HEK293 (cell line): ENCODE results near the gene ERCC3.
A peak's percentile ranks its signal among the peaks of the same experiment; 100 is the strongest.

Experiments used
- GFI1B ChIP-seq: fragments of 450-650 bp; formaldehyde crosslinking; IDR thresholded peaks from 2 replicates; pipeline ENCODE4 v1.5.1; 2016; ENCODE audit warnings: missing biosample characterization, missing genetic modification characterization
- GLI4 ChIP-seq: fragments of 450-650 bp; formaldehyde crosslinking; IDR thresholded peaks from 2 replicates; pipeline ENCODE4 v1.5.1; 2016; ENCODE audit warnings: missing biosample characterization, missing genetic modification characterization
- KLF16 ChIP-seq: fragments of 450-650 bp; formaldehyde crosslinking; IDR thresholded peaks from 2 replicates; pipeline ENCODE4 v1.5.1; 2017; ENCODE audit warnings: missing biosample characterization, missing genetic modification characterization
- KLF8 ChIP-seq: fragments of 450-650 bp; formaldehyde crosslinking; IDR thresholded peaks from 2 replicates; pipeline ENCODE4 v1.5.1; 2016; ENCODE audit warnings: missing biosample characterization, missing genetic modification characterization
- OSR2 ChIP-seq: fragments of 450-650 bp; formaldehyde crosslinking; IDR thresholded peaks from 2 replicates; pipeline ENCODE4 v1.5.1; 2016; ENCODE audit warnings: missing biosample characterization, missing genetic modification characterization
- REPIN1 ChIP-seq: fragments of 450-650 bp; formaldehyde crosslinking; IDR thresholded peaks from 2 replicates; pipeline ENCODE4 v1.5.1; 2017; ENCODE audit warnings: missing biosample characterization, missing genetic modification characterization, low read depth
- SALL2 ChIP-seq: fragments of 450-650 bp; formaldehyde crosslinking; IDR thresholded peaks from 2 replicates; pipeline ENCODE4 v1.5.0; 2017; ENCODE audit warnings: missing biosample characterization, mild to moderate bottlenecking, missing genetic modification characterization, borderline replicate concordance
- SCRT2 ChIP-seq: fragments of 450-650 bp; formaldehyde crosslinking; IDR thresholded peaks from 2 replicates; pipeline ENCODE4 v1.5.1; 2016; ENCODE audit warnings: missing biosample characterization, missing genetic modification characterization
- TCF7L2 ChIP-seq: IDR thresholded peaks from 2 replicates; pipeline ENCODE4 v1.6.1; 2011; ENCODE audit warnings: low read depth, mild to moderate bottlenecking, inconsistent platforms, low read length, moderate library complexity, borderline replicate concordance
- ZBTB21 ChIP-seq: fragments of 450-650 bp; formaldehyde crosslinking; IDR thresholded peaks from 2 replicates; pipeline ENCODE4 v1.5.1; 2017; ENCODE audit warnings: missing biosample characterization, missing genetic modification characterization
- ZFP3 ChIP-seq: fragments of 450-650 bp; formaldehyde crosslinking; IDR thresholded peaks from 2 replicates; pipeline ENCODE4 v1.5.1; 2016; ENCODE audit warnings: low read depth, missing biosample characterization, missing genetic modification characterization
- ZNF133 ChIP-seq: fragments of 450-650 bp; formaldehyde crosslinking; IDR thresholded peaks from 2 replicates; pipeline ENCODE4 v1.5.1; 2016; ENCODE audit warnings: missing biosample characterization, missing genetic modification characterization
- ZNF174 ChIP-seq: fragments of 450-650 bp; formaldehyde crosslinking; IDR thresholded peaks from 2 replicates; pipeline ENCODE4 v1.5.0; 2017; ENCODE audit warnings: missing biosample characterization, mild to moderate bottlenecking, missing genetic modification characterization
- ZNF19 ChIP-seq: fragments of 450-650 bp; formaldehyde crosslinking; IDR thresholded peaks from 2 replicates; pipeline ENCODE4; 2016; ENCODE audit warnings: missing biosample characterization, missing genetic modification characterization, low read depth
- ZNF223 ChIP-seq: fragments of 450-650 bp; formaldehyde crosslinking; IDR thresholded peaks from 2 replicates; pipeline ENCODE4 v1.5.1; 2016; ENCODE audit warnings: missing biosample characterization, missing genetic modification characterization
- ZNF23 ChIP-seq: fragments of 450-650 bp; formaldehyde crosslinking; IDR thresholded peaks from 2 replicates; pipeline ENCODE4 v1.5.1; 2016; ENCODE audit warnings: missing biosample characterization, missing genetic modification characterization, borderline replicate concordance
- ZNF24 ChIP-seq: fragments of 450-650 bp; formaldehyde crosslinking; IDR thresholded peaks from 2 replicates; pipeline ENCODE4 v1.5.1; 2016; ENCODE audit warnings: missing biosample characterization, missing genetic modification characterization
- ZNF391 ChIP-seq: fragments of 450-650 bp; formaldehyde crosslinking; IDR thresholded peaks from 2 replicates; pipeline ENCODE4 v1.5.1; 2016; ENCODE audit warnings: low read depth, missing biosample characterization, missing genetic modification characterization, borderline replicate concordance
- ZNF48 ChIP-seq: fragments of 450-650 bp; formaldehyde crosslinking; IDR thresholded peaks from 2 replicates; pipeline ENCODE4 v1.5.1; 2016; ENCODE audit warnings: missing biosample characterization, missing genetic modification characterization
- ZNF555 ChIP-seq: fragments of 450-650 bp; formaldehyde crosslinking; conservative IDR thresholded peaks from 2 replicates; pipeline ENCODE4 v1.5.1; 2017; ENCODE audit warnings: missing biosample characterization, mild to moderate bottlenecking, missing genetic modification characterization, inconsistent platforms
- ZNF600 ChIP-seq: fragments of 450-650 bp; formaldehyde crosslinking; IDR thresholded peaks from 2 replicates; pipeline ENCODE4 v1.5.1; 2016; ENCODE audit warnings: missing biosample characterization, missing genetic modification characterization
- ZNF610 ChIP-seq: fragments of 450-650 bp; formaldehyde crosslinking; IDR thresholded peaks from 2 replicates; pipeline ENCODE4 v1.5.1; 2016; ENCODE audit warnings: missing biosample characterization, missing genetic modification characterization, borderline replicate concordance
- ZNF776 ChIP-seq: fragments of 450-650 bp; formaldehyde crosslinking; IDR thresholded peaks from 2 replicates; pipeline ENCODE4 v1.5.0; 2017; ENCODE audit warnings: missing biosample characterization, missing genetic modification characterization, borderline replicate concordance
- ZNF777 ChIP-seq: fragments of 450-650 bp; formaldehyde crosslinking; IDR thresholded peaks from 2 replicates; pipeline ENCODE4 v1.5.1; 2017; ENCODE audit warnings: missing biosample characterization, missing genetic modification characterization, borderline replicate concordance
- ZNF785 ChIP-seq: fragments of 450-650 bp; formaldehyde crosslinking; IDR thresholded peaks from 2 replicates; pipeline ENCODE4 v1.5.1; 2016; ENCODE audit warnings: missing biosample characterization, missing genetic modification characterization
- ZNF830 ChIP-seq: fragments of 450-650 bp; IDR thresholded peaks from 2 replicates; pipeline ENCODE4 v1.5.0; 2018; ENCODE audit warnings: missing biosample characterization, missing genetic modification characterization, low read depth, mild to moderate bottlenecking, moderate library complexity
- ZSCAN16 ChIP-seq: fragments of 450-650 bp; formaldehyde crosslinking; IDR thresholded peaks from 2 replicates; pipeline ENCODE4 v1.5.1; 2016; ENCODE audit warnings: missing biosample characterization, missing genetic modification characterization
- TF ChIP-seq, protein P1 (sequence below): fragments of 450-650 bp; formaldehyde crosslinking; IDR thresholded peaks from 2 replicates; pipeline ENCODE4 v1.5.1; 2016; ENCODE audit warnings: missing biosample characterization, missing genetic modification characterization, borderline replicate concordance
- TF ChIP-seq, protein P2 (sequence below): fragments of 450-650 bp; formaldehyde crosslinking; IDR thresholded peaks from 2 replicates; pipeline ENCODE4 v1.5.1; 2016; ENCODE audit warnings: missing biosample characterization, missing genetic modification characterization
- TF ChIP-seq, protein P3 (sequence below): fragments of 450-650 bp; formaldehyde crosslinking; IDR thresholded peaks from 2 replicates; pipeline ENCODE4 v1.5.1; 2016; ENCODE audit warnings: missing biosample characterization, missing genetic modification characterization

ERCC3 gene

DNA sequence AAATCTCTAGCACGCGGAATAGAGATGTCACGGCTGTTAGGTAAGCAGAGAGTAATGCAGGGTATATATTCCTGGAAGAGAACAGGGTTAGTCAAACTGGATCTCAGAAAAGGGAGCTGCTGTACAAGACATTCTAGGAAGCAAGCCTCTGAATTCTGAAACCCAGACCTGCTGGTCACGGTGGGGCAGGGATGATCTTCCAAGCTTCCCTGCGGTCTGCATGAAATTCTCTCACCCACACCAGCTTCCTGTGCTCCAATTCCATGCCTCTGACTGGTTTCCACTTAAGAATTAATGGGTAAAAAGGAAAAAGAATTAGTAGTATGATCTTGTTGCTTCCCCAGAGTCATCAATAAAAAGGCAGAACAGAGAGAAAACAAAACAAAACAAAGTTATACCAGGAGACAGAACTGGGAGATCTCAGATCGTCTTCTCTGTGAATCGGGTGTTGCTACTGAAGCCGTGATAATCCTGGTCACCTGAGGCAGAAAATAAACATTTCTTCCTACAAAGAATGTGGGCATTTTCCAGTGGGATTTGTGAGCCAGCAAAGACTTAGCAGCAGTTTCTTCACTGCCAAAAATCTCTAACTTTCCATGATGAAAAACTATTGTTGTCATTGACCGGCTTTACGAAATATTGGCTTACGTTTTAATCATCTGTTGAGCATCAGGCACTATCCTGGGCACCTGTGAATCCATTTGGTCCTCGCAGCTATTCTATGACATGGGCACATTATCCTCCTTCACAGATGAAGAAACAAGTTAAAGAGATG, 68.6 kb downstream of the ERCC3 start (continued):
- TF ChIP-seq GLI4 (tag by site-specific recombination) (no peak), ZFP3 (tag by site-specific recombination) (no peak), GFI1B (tag by site-specific recombination) (no peak), ZNF24 (tag by site-specific recombination) (no peak), TCF7L2 (no peak), KLF16 (tag by site-specific recombination) (no peak), ZNF48 (tag by site-specific recombination) (no peak), ZNF776 (no peak), KLF8 (tag by site-specific recombination) (no peak), OSR2 (tag by site-specific recombination) (peak; percentile 30; the same call in 1 of the 2 replicates), ZSCAN16 (tag by site-specific recombination) (no peak), ZNF174 (tag by site-specific recombination) (no peak), ZNF223 (tag by site-specific recombination) (no peak), ZNF610 (tag by site-specific recombination) (no peak), REPIN1 (no peak), SALL2 (tag by site-specific recombination) (no peak), ZNF777 (tag by site-specific recombination) (no peak), ZNF133 (no peak), ZBTB21 (tag by site-specific recombination) (no peak), ZNF830 (tag by site-specific recombination) (no peak), ZNF19 (no peak), ZNF23 (tag by site-specific recombination) (no peak), ZNF785 (tag by site-specific recombination) (no peak), ZNF600 (tag by site-specific recombination) (0 out of 2 replicates have a peak, but pooled peaks have one; percentile 25), ZNF555 (tag by site-specific recombination) (no peak), ZNF391 (tag by site-specific recombination) (no peak), SCRT2 (tag by site-specific recombination) (peak; percentile 83)
- TF ChIP-seq, protein P1, sequence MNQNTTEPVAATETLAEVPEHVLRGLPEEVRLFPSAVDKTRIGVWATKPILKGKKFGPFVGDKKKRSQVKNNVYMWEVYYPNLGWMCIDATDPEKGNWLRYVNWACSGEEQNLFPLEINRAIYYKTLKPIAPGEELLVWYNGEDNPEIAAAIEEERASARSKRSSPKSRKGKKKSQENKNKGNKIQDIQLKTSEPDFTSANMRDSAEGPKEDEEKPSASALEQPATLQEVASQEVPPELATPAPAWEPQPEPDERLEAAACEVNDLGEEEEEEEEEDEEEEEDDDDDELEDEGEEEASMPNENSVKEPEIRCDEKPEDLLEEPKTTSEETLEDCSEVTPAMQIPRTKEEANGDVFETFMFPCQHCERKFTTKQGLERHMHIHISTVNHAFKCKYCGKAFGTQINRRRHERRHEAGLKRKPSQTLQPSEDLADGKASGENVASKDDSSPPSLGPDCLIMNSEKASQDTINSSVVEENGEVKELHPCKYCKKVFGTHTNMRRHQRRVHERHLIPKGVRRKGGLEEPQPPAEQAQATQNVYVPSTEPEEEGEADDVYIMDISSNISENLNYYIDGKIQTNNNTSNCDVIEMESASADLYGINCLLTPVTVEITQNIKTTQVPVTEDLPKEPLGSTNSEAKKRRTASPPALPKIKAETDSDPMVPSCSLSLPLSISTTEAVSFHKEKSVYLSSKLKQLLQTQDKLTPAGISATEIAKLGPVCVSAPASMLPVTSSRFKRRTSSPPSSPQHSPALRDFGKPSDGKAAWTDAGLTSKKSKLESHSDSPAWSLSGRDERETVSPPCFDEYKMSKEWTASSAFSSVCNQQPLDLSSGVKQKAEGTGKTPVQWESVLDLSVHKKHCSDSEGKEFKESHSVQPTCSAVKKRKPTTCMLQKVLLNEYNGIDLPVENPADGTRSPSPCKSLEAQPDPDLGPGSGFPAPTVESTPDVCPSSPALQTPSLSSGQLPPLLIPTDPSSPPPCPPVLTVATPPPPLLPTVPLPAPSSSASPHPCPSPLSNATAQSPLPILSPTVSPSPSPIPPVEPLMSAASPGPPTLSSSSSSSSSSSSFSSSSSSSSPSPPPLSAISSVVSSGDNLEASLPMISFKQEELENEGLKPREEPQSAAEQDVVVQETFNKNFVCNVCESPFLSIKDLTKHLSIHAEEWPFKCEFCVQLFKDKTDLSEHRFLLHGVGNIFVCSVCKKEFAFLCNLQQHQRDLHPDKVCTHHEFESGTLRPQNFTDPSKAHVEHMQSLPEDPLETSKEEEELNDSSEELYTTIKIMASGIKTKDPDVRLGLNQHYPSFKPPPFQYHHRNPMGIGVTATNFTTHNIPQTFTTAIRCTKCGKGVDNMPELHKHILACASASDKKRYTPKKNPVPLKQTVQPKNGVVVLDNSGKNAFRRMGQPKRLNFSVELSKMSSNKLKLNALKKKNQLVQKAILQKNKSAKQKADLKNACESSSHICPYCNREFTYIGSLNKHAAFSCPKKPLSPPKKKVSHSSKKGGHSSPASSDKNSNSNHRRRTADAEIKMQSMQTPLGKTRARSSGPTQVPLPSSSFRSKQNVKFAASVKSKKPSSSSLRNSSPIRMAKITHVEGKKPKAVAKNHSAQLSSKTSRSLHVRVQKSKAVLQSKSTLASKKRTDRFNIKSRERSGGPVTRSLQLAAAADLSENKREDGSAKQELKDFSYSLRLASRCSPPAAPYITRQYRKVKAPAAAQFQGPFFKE, result no peak
- TF ChIP-seq, protein P2, sequence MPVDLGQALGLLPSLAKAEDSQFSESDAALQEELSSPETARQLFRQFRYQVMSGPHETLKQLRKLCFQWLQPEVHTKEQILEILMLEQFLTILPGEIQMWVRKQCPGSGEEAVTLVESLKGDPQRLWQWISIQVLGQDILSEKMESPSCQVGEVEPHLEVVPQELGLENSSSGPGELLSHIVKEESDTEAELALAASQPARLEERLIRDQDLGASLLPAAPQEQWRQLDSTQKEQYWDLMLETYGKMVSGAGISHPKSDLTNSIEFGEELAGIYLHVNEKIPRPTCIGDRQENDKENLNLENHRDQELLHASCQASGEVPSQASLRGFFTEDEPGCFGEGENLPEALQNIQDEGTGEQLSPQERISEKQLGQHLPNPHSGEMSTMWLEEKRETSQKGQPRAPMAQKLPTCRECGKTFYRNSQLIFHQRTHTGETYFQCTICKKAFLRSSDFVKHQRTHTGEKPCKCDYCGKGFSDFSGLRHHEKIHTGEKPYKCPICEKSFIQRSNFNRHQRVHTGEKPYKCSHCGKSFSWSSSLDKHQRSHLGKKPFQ, result no peak
- TF ChIP-seq, protein P3, sequence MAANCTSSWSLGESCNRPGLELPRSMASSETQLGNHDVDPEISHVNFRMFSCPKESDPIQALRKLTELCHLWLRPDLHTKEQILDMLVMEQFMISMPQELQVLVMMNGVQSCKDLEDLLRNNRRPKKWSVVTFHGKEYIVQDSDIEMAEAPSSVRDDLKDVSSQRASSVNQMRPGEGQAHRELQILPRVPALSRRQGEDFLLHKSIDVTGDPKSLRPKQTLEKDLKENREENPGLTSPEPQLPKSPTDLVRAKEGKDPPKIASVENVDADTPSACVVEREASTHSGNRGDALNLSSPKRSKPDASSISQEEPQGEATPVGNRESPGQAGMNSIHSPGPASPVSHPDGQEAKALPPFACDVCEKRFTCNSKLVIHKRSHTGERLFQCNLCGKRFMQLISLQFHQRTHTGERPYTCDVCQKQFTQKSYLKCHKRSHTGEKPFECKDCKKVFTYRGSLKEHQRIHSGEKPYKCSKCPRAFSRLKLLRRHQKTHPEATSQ (tag by site-specific recombination), result no peak
